Prostate gland (tissue), 2 donors: ENCODE results near the gene CCL19. TPM values are rescaled to one million over a fixed set of nuclear protein-coding genes. Genes with fewer than 3 reads are reported as not detected.

Source experiments
- DNase-seq: peaks from one replicate; pipeline ENCODE4 v3.0.0-alpha.2; 2019; ENCODE audit warnings: low spot score
- H3K27ac ChIP-seq, 2 donors: fragments of 200-600 bp; sonication (generic); 2 replicates each; pipeline ENCODE4 v1.5.1; 2017 to 2019
- H3K27me3 ChIP-seq: fragments of 200-600 bp; sonication (generic); replicated peaks from 2 replicates; pipeline ENCODE4 v1.5.1; 2019; ENCODE audit not compliant: insufficient read depth
- H3K36me3 ChIP-seq, 2 donors: fragments of 200-600 bp; sonication (generic); 1 replicate in 1 of 2; 2 replicates in 1 of 2; pipeline versions ENCODE4 v1.5.1 to v1.8.1; 2017 to 2019
- H3K4me1 ChIP-seq: fragments of 200-600 bp; sonication (generic); replicated peaks from 2 replicates; pipeline ENCODE4 v1.5.1; 2019
- H3K4me3 ChIP-seq, 2 donors: fragments of 200-600 bp; sonication (generic); 2 replicates each; pipeline ENCODE4 v1.5.1; 2017 to 2019
- H3K9me3 ChIP-seq: fragments of 200-600 bp; sonication (generic); 2 replicates; pipeline ENCODE4 v1.5.1; 2017
- CTCF ChIP-seq, 4 experiments: fragments of 200-600 bp in 2 of 4; fragments of 450-650 bp in 2 of 4; sonication (generic) in 2 of 4; IDR thresholded peaks; 1 replicate in 3 of 4; 2 replicates in 1 of 4; pipeline ENCODE4 v1.5.1; 2016 to 2019; ENCODE audit warnings: antibody characterized with exemption in 4 of 4, mild to moderate bottlenecking in 2 of 4, moderate library complexity in 2 of 4
- POLR2A ChIP-seq: fragments of 450-650 bp; IDR thresholded peaks from one replicate; pipeline ENCODE4 v1.6.1; 2016; ENCODE audit warnings: antibody characterized with exemption, mild to moderate bottlenecking
- POLR2AphosphoS5 ChIP-seq: sonication (generic); formaldehyde crosslinking; IDR thresholded peaks from one replicate; pipeline ENCODE4 v1.6.1; 2017; ENCODE audit warnings: antibody characterized with exemption
- WGBS: methylation state at CpG from one replicate; pipeline ENCODE4 v1.1.5; 2018; 5-methylcytosine and 5-hydroxymethylcytosine counted together
- intact Hi-C: fragments of 100-400 bp; cut with DNase I; formaldehyde crosslinking; loops from one replicate; pipeline ENCODE4 v1.14.2; 2022
- total RNA-seq, 2 donors: library from RNA; depleted of rRNA; stranded (reverse); fragments of >200 nt; gene quantifications; one replicate each; pipeline ENCODE4 v1.1.0, GENCODE V29; 2016

Gene CCL19
- total RNA-seq, 2 donors from 2014 or later: 1.8 TPM; not detected in 1

GRCh38 chr9:34716711-34717110, 25.6 kb upstream of the CCL19 start:
- no peaks in the 10 kb centered on the region for H3K36me3 ChIP-seq
- no peak for DNase-seq
- 70% methylated on average over 4 of the region's 4 CpGs for WGBS
- TF ChIP-seq CTCF (IDR thresholded peaks at IDR 0.05): no peak
- no peaks in the 10 kb centered on the region for H3K27me3 ChIP-seq
- no peaks in the 10 kb centered on the region for H3K9me3 ChIP-seq
- intact Hi-C loops: no loop called here
- H3K4me3 ChIP-seq: no peak overlapping the region
- H3K27ac ChIP-seq: no peak overlapping the region
- no peaks in the 10 kb centered on the region for H3K4me1 ChIP-seq

GRCh38 chr9:34715639-34716215, 24.7 kb upstream of the CCL19 start:
- Histone ChIP-seq H3K9me3 (no peaks in the 10 kb centered on the region), H3K36me3 (no peaks in the 10 kb centered on the region), H3K4me1 (no peaks in the 10 kb centered on the region), H3K27ac (no peak overlapping the region), H3K4me3 (no peak overlapping the region), H3K27me3 (no peaks in the 10 kb centered on the region)
- intact Hi-C loops: no loop called here
- 85% methylated on average over 7 of the region's 7 CpGs for WGBS
- no peak for TF ChIP-seq POLR2AphosphoS5
- TF ChIP-seq CTCF (IDR thresholded peaks at IDR 0.05): no peak
- TF ChIP-seq POLR2A: no peak
- no peak for DNase-seq

GRCh38 chr9:34714007-34714406, 22.9 kb upstream of the CCL19 start:
- no peaks in the 10 kb centered on the region for H3K4me1 ChIP-seq
- no peak overlapping the region for H3K4me3 ChIP-seq
- no peak overlapping the region for H3K27ac ChIP-seq
- H3K27me3 ChIP-seq: no peaks in the 10 kb centered on the region
- H3K36me3 ChIP-seq: no peaks in the 10 kb centered on the region
- DNase-seq: peak; percentile 11
- no peaks in the 10 kb centered on the region for H3K9me3 ChIP-seq
- TF ChIP-seq POLR2A: no peak
- no peak for TF ChIP-seq CTCF (IDR thresholded peaks at IDR 0.05)
- TF ChIP-seq POLR2AphosphoS5: peak; percentile 29
- intact Hi-C loops: no loop called here

- intact Hi-C loops: no loop called here
- WGBS: 78% methylated on average over 1 of the region's 1 CpG
- Histone ChIP-seq H3K27ac (no peak overlapping the region), H3K36me3 (no peaks in the 10 kb centered on the region), H3K4me3 (no peak overlapping the region), H3K27me3 (no peaks in the 10 kb centered on the region), H3K9me3 (no peaks in the 10 kb centered on the region), H3K4me1 (no peaks in the 10 kb centered on the region)
- DNase-seq: no peak
- TF ChIP-seq POLR2AphosphoS5 (no peak), CTCF (IDR thresholded peaks at IDR 0.05) (no peak), POLR2A (no peak)
Observed at GRCh38 chr9:34712140-34712539, 21.1 kb upstream of the CCL19 start.

- TF ChIP-seq POLR2A: no peak
- TF ChIP-seq CTCF (IDR thresholded peaks at IDR 0.05): no peak
- TF ChIP-seq POLR2AphosphoS5: no peak
- no peak within 1 kb of the TSS for H3K27ac ChIP-seq
- H3K4me3 ChIP-seq: no peak within 1 kb of the TSS
- H3K4me1 ChIP-seq: no peaks in the 10 kb centered on the region
- no peak for DNase-seq
- intact Hi-C loops: no loop called here
- no peaks in the 10 kb centered on the region for H3K36me3 ChIP-seq
- WGBS: 79% methylated on average over 2 of the region's 2 CpGs
- no peaks in the 10 kb centered on the region for H3K27me3 ChIP-seq
- no peaks in the 10 kb centered on the region for H3K9me3 ChIP-seq
Observed at GRCh38 chr9:34710023-34710422, 18.9 kb upstream of the CCL19 start, which contains the start of gene CCL21. Gene CCL21 (minus strand): TSS chr9:34710136. CDS start chr9:34710066, 70 bp downstream.
